HCT116 (cell line): ENCODE measurements around the gene DNPEP. TPM values are rescaled to one million over a fixed set of nuclear protein-coding genes. Genes with fewer than 3 reads are reported as not detected.

Experiments used
- ATAC-seq: fragments of 200-7000 bp; cut with Tn5 transposase; 2 replicates; pipeline ENCODE4 v1.9.1; 2020; ENCODE audit warnings: mild to moderate bottlenecking, moderate library complexity
- BruUV-seq: library from RNA; stranded (reverse); fragments of 400-500 nt; replicated peaks from 2 replicates; lab custom pipeline; 2021; lab: Mats Ljungman, UMichigan
- CTCF ChIA-PET: fragments of 300-600 bp; sonication (Branson Sonifier 250); formaldehyde crosslinking; loops from one replicate; lab custom pipeline; 2021; ENCODE audit warnings: antibody characterized with exemption; lab: Charles Lee
- POLR2A ChIA-PET: fragments of 300-600, 350-600 bp; sonication (Branson Sonifier 250); formaldehyde crosslinking; loops from one replicate; lab custom pipeline; 2021; ENCODE audit warnings: antibody characterized with exemption; lab: Charles Lee
- RAD21 ChIA-PET, 2 experiments: fragments of 300-600 bp; sonication (Branson Sonifier 250); formaldehyde crosslinking; loops; one replicate each; lab custom pipeline; 2023; ENCODE audit warnings: low total read pairs in 2 of 2; ENCODE audit not compliant: uncharacterized antibody in 2 of 2, unreplicated experiment in 2 of 2, low non-redundant PET in 1 of 2; lab: Charles Lee
- DNase-seq: peaks from one replicate; pipeline ENCODE4 v3.0.0-alpha.2; 2010; ENCODE audit warnings: low read depth, low spot score
- H2AFZ ChIP-seq: fragments of 200-600 bp; shearing (Covaris generic), sonication (generic); 2 replicates; pipeline ENCODE4 v1.6.1; 2017; ENCODE audit warnings: low read depth, mixed run types, mixed read lengths, antibody characterized with exemption, low read length; ENCODE audit not compliant: poor library complexity, severe bottlenecking
- H3K27ac ChIP-seq: 2 replicates; pipeline ENCODE4 v1.5.1; 2012; ENCODE audit warnings: low read depth, low read length
- H3K27me3 ChIP-seq: fragments of 200-600 bp; sonication (generic); 2 replicates; pipeline ENCODE4 v1.6.1; 2016; ENCODE audit warnings: mixed run types, low read length, mixed read lengths; ENCODE audit not compliant: insufficient read depth
- H3K36me3 ChIP-seq, 2 experiments: fragments of 200-500 bp in 1 of 2; fragments of 200-600 bp in 1 of 2; sonication (Bioruptor generic) in 1 of 2; sonication (generic) in 1 of 2; 2 replicates each; pipeline versions ENCODE4 v1.5.1 to v1.6.1; 2014 to 2016; ENCODE audit warnings: low read length in 2 of 2, inconsistent platforms in 1 of 2, mixed read lengths in 1 of 2, mixed run types in 1 of 2; ENCODE audit not compliant: insufficient read depth in 2 of 2, control insufficient read depth in 1 of 2
- H3K4me1 ChIP-seq, 2 experiments: fragments of 200-600 bp in 1 of 2; sonication (generic) in 1 of 2; 2 replicates each; pipeline versions ENCODE4 v1.5.1 to v1.6.1; 2012 to 2017; ENCODE audit warnings: low read length in 2 of 2, inconsistent platforms in 1 of 2, mild to moderate bottlenecking in 1 of 2, mixed read lengths in 1 of 2, mixed run types in 1 of 2, moderate library complexity in 1 of 2; ENCODE audit not compliant: insufficient read depth in 2 of 2, control insufficient read depth in 1 of 2
- H3K4me2 ChIP-seq: fragments of 200-600 bp; sonication (generic); 2 replicates; pipeline ENCODE4 v1.6.1; 2017; ENCODE audit warnings: mixed run types, low read length, mixed read lengths
- H3K4me3 ChIP-seq, 2 experiments: fragments of 200-600 bp in 1 of 2; sonication (generic) in 1 of 2; replicated peaks in 1 of 2; 2 replicates each; pipeline ENCODE4 v1.5.1; 2011 to 2016; ENCODE audit warnings: low read length in 2 of 2, control low read depth in 1 of 2, low read depth in 1 of 2, mild to moderate bottlenecking in 1 of 2, mixed read lengths in 1 of 2, mixed run types in 1 of 2
- H3K79me2 ChIP-seq: fragments of 200-600 bp; sonication (generic); 2 replicates; pipeline ENCODE4 v1.6.1; 2017; ENCODE audit warnings: mild to moderate bottlenecking, mixed run types, low read length, moderate library complexity, mixed read lengths; ENCODE audit not compliant: insufficient read depth
- H3K9ac ChIP-seq: fragments of 200-600 bp; sonication (generic); 2 replicates; pipeline ENCODE4 v1.6.1; 2016; ENCODE audit warnings: low read length, mixed read lengths
- H3K9me2 ChIP-seq: fragments of 200-600 bp; sonication (generic), shearing (Covaris generic); 2 replicates; pipeline ENCODE4 v1.6.1; 2017; ENCODE audit warnings: mixed run types, mild to moderate bottlenecking, moderate library complexity; ENCODE audit not compliant: insufficient read depth
- H3K9me3 ChIP-seq, 2 experiments: fragments of 200-500 bp in 1 of 2; fragments of 200-600 bp in 1 of 2; sonication (Bioruptor generic) in 1 of 2; sonication (generic) in 1 of 2; 2 replicates each; pipeline ENCODE4 v1.6.1; 2014 to 2017; ENCODE audit warnings: low read length in 2 of 2, mixed read lengths in 2 of 2, inconsistent platforms in 1 of 2, low read depth in 1 of 2, mild to moderate bottlenecking in 1 of 2, mixed run types in 1 of 2, moderate library complexity in 1 of 2; ENCODE audit not compliant: control insufficient read depth in 1 of 2, insufficient read depth in 1 of 2
- H4K20me1 ChIP-seq: fragments of 200-600 bp; sonication (generic), shearing (Covaris generic); 2 replicates; pipeline ENCODE4 v1.6.1; 2017; ENCODE audit warnings: mixed run types, mild to moderate bottlenecking, moderate library complexity; ENCODE audit not compliant: insufficient read depth
- JUND ChIP-seq: IDR thresholded peaks from 2 replicates; pipeline ENCODE4 v1.6.1; 2012
- SP1 ChIP-seq: IDR thresholded peaks from 2 replicates; pipeline ENCODE4 v1.6.1; 2012; ENCODE audit warnings: low read depth
- SRF ChIP-seq: IDR thresholded peaks from 2 replicates; pipeline ENCODE4 v1.6.1; 2012; ENCODE audit warnings: low read depth
- TCF7L2 ChIP-seq: IDR thresholded peaks from 2 replicates; pipeline ENCODE4 v1.7.0; 2011; ENCODE audit warnings: borderline replicate concordance, inconsistent platforms; ENCODE audit not compliant: insufficient read depth, insufficient read length; ENCODE audit errors: extremely low read depth
- intact Hi-C: fragments of 100-400 bp; cut with micrococcal nuclease; formaldehyde crosslinking; loops from 2 replicates; pipeline ENCODE4 v1.10.0; 2022
- total RNA-seq: library from RNA; stranded (reverse); gene quantifications from one replicate; pipeline ENCODE4 v1.2.1, GENCODE V29; 2021; ENCODE audit not compliant: unreplicated experiment

Gene DNPEP
- total RNA-seq, 1 experiment from 2014 or later = 80.1 TPM

- intact Hi-C loops = no loop called here
- no peaks in the 10 kb centered on the region for H3K36me3 ChIP-seq
- no peak for DNase-seq
- H3K4me3 ChIP-seq = no peak within 1 kb of the TSS
- ATAC-seq = no peak
- RAD21 ChIA-PET = interaction anchor here in 1 of 2 experiments (0.6 kb wide), 1 partner anchor 40 kb away, joined by 4 read pairs; no protein-coding TSS in a partner anchor
- H3K79me2 ChIP-seq = no peaks in the 10 kb centered on the region
- no peak within 1 kb of the TSS for H3K4me2 ChIP-seq
- CTCF ChIA-PET = no interaction called here
- H3K9me2 ChIP-seq = no peaks in the 10 kb centered on the region
- H3K4me1 ChIP-seq = peaks cover 0 to 13% of the 10 kb centered on the region in 2 experiments; a peak in 2 of 4 replicates
- BruUV-seq = no TSS peak
- TF ChIP-seq TCF7L2 (no peak), SRF (no peak)
- H3K27me3 ChIP-seq = no peaks in the 10 kb centered on the region
- no peak within 1 kb of the TSS for H2AFZ ChIP-seq
- no peaks in the 10 kb centered on the region for H3K9me3 ChIP-seq
- no peak within 1 kb of the TSS for H3K9ac ChIP-seq
- POLR2A ChIA-PET = no interaction called here
- H3K27ac ChIP-seq = no peak within 1 kb of the TSS
- no peaks in the 10 kb centered on the region for H4K20me1 ChIP-seq
Observed at GRCh38 chr2:219418155-219419011, 30.7 kb upstream of the DNPEP start, which contains the start of gene DES. TSS of gene DES (plus strand) at chr2:219418377. CDS start at chr2:219418463, 86 bp downstream.

DNA sequence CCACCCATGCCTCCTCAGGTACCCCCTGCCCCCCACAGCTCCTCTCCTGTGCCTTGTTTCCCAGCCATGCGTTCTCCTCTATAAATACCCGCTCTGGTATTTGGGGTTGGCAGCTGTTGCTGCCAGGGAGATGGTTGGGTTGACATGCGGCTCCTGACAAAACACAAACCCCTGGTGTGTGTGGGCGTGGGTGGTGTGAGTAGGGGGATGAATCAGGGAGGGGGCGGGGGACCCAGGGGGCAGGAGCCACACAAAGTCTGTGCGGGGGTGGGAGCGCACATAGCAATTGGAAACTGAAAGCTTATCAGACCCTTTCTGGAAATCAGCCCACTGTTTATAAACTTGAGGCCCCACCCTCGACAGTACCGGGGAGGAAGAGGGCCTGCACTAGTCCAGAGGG is 29.7 kb upstream of the DNPEP start:
- POLR2A ChIA-PET = no interaction called here
- DNase-seq = no peak
- CTCF ChIA-PET = interaction anchor here (1.3 to 1.4 kb wide), 2 partner anchors 15 to 16 kb away, joined by 3 read pairs; no protein-coding TSS in a partner anchor

More for the DNA sequence above, 29.7 kb upstream of the DNPEP start:
- Histone ChIP-seq H3K9me3 (no peaks in the 10 kb centered on the region), H3K9ac (no peak overlapping the region), H3K36me3 (no peaks in the 10 kb centered on the region), H4K20me1 (no peaks in the 10 kb centered on the region), H3K4me1 (peaks cover 0 to 13% of the 10 kb centered on the region in 2 experiments; a peak in 2 of 4 replicates), H2AFZ (no peak overlapping the region), H3K9me2 (no peaks in the 10 kb centered on the region), H3K4me3 (no peak overlapping the region), H3K4me2 (no peak overlapping the region), H3K27me3 (no peaks in the 10 kb centered on the region), H3K79me2 (no peaks in the 10 kb centered on the region), H3K27ac (no peak overlapping the region)
- RAD21 ChIA-PET = no interaction called here
- TF ChIP-seq JUND (no peak), SP1 (no peak)
- BruUV-seq = no TSS peak
- intact Hi-C loops = no loop called here
- no peak for ATAC-seq
